Measurements from ENCODE around the gene PKDCC.

- TF ChIP-seq POLR2A (IDR thresholded peaks at IDR 0.05), result no peak
- no peak for TF ChIP-seq CTCF (IDR thresholded peaks at IDR 0.05)
Observed at GRCh38 chr2:42036940-42037339, 10.9 kb upstream of the PKDCC start.

Measured in right lobe of liver (tissue), 4 donors.